HFFc6 (cell line): ENCODE measurements around the gene TJP2. TPM values are rescaled to one million over a fixed set of nuclear protein-coding genes. Genes with fewer than 3 reads are reported as not detected.

Experiments used
- DNase-seq: peaks from one replicate; pipeline ENCODE4 v3.0.0-alpha.2; 2018
- H3K27ac Mint-ChIP-seq: 2 replicates; pipeline ENCODE4 v1.8.0; 2020; ENCODE audit warnings: mild to moderate bottlenecking, mixed read lengths
- H3K27me3 Mint-ChIP-seq: 2 replicates; pipeline ENCODE4 v1.8.0; 2021; ENCODE audit warnings: mild to moderate bottlenecking, moderate library complexity, mixed read lengths; ENCODE audit not compliant: insufficient read depth
- H3K36me3 Mint-ChIP-seq: 2 replicates; pipeline ENCODE4 v1.8.0; 2021; ENCODE audit warnings: low read depth, mixed read lengths
- H3K4me1 Mint-ChIP-seq: 2 replicates; pipeline ENCODE4 v1.8.0; 2020; ENCODE audit warnings: low read depth, mixed read lengths
- H3K4me3 Mint-ChIP-seq: 2 replicates; pipeline ENCODE4 v1.8.0; 2020; ENCODE audit warnings: mild to moderate bottlenecking, moderate library complexity, mixed read lengths
- H3K9me3 Mint-ChIP-seq: 2 replicates; pipeline ENCODE4 v1.8.0; 2020; ENCODE audit warnings: mild to moderate bottlenecking, mixed read lengths
- CTCF ChIP-seq: fragments of 200-600 bp; sonication (generic); IDR thresholded peaks from 2 replicates; pipeline ENCODE4 v1.5.0; 2021; ENCODE audit warnings: antibody characterized with exemption, mild to moderate bottlenecking
- total RNA-seq, 6 experiments: library from RNA; stranded (reverse); fragmentation: NEBNext Ultra II Directional; extraction: Animal tissue kit (Norgen Biotek cat#: 25700); gene quantifications; 2 replicates in 1 of 6; 3 replicates in 5 of 6; pipeline ENCODE4 v1.2.3, GENCODE V29; 2021

The TJP2 gene
- total RNA-seq, 6 experiments from 2014 or later = 25.3 to 50.4 (median 45.4) TPM

DNA sequence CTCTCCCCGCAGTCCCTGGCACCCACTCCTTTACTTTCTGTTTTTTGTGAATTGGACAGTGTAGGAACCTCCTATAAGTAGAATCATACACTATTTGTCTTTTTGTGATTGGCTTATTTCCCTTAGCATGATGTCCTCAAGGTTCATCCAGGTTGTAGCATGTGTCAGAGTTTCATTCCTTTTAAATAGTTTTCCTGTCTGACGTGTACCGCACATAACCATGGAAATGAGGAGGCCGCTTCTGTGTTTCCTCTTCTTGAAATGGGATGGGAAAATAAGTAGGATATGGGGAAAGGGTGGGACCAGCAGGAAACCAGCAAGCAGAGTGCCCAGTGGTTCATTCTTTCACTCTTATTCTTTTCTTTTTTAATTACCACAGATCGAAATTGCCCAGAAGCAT, 78.4 kb downstream of the TJP2 start:
- H3K27ac Mint-ChIP-seq = no peak overlapping the region

GRCh38 chr9:69253057-69253456, 79.0 kb downstream of the TJP2 start:
- Mint-ChIP-seq H3K36me3 (peaks cover 12% of the 10 kb centered on the region; the same call in 1 of the 2 replicates), H3K9me3 (no peaks in the 10 kb centered on the region), H3K27ac (no peak overlapping the region), H3K4me1 (no peaks in the 10 kb centered on the region), H3K4me3 (no peak overlapping the region), H3K27me3 (no peaks in the 10 kb centered on the region)
- no peak for DNase-seq
- TF ChIP-seq CTCF = no peak

More for the DNA sequence above, 78.4 kb downstream of the TJP2 start:
- no peaks in the 10 kb centered on the region for H3K9me3 Mint-ChIP-seq
- no peak for DNase-seq
- no peaks in the 10 kb centered on the region for H3K27me3 Mint-ChIP-seq
- no peaks in the 10 kb centered on the region for H3K4me1 Mint-ChIP-seq
- no peak for TF ChIP-seq CTCF
- H3K4me3 Mint-ChIP-seq = no peak overlapping the region
- H3K36me3 Mint-ChIP-seq = peaks cover 18% of the 10 kb centered on the region

DNA sequence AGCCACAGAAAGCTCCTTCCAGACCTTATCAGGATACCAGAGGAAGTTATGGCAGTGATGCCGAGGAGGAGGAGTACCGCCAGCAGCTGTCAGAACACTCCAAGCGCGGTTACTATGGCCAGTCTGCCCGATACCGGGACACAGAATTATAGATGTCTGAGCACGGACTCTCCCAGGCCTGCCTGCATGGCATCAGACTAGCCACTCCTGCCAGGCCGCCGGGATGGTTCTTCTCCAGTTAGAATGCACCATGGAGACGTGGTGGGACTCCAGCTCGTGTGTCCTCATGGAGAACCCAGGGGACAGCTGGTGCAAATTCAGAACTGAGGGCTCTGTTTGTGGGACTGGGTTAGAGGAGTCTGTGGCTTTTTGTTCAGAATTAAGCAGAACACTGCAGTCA, 80.1 kb downstream of the TJP2 start:
- Mint-ChIP-seq H3K36me3 (peaks cover 5% of the 10 kb centered on the region; the same call in 1 of the 2 replicates), H3K4me3 (no peak overlapping the region), H3K4me1 (no peaks in the 10 kb centered on the region), H3K27ac (no peak overlapping the region), H3K9me3 (no peaks in the 10 kb centered on the region), H3K27me3 (peaks cover 2% of the 10 kb centered on the region; the same call in 1 of the 2 replicates)
- TF ChIP-seq CTCF = no peak
- DNase-seq = no peak

GRCh38 chr9:69255591-69255990, 81.5 kb downstream of the TJP2 start:
- TF ChIP-seq CTCF = no peak
- Mint-ChIP-seq H3K27me3 (peaks cover 4% of the 10 kb centered on the region; the same call in 1 of the 2 replicates), H3K4me3 (no peak overlapping the region), H3K4me1 (no peaks in the 10 kb centered on the region), H3K27ac (no peak overlapping the region), H3K36me3 (peaks cover 5% of the 10 kb centered on the region; the same call in 1 of the 2 replicates), H3K9me3 (no peaks in the 10 kb centered on the region)
- DNase-seq = no peak

- Mint-ChIP-seq H3K9me3 (no peaks in the 10 kb centered on the region), H3K36me3 (no peaks in the 10 kb centered on the region)
These were observed 84.5 kb downstream of the TJP2 start for GRCh38 chr9:69258551-69258950.

More at GRCh38 chr9:69258551-69258950, 84.5 kb downstream of the TJP2 start:
- DNase-seq = no peak
- Mint-ChIP-seq H3K4me3 (no peak overlapping the region), H3K4me1 (no peaks in the 10 kb centered on the region), H3K27me3 (peaks cover 8% of the 10 kb centered on the region; the same call in 1 of the 2 replicates), H3K27ac (no peak overlapping the region)
- no peak for TF ChIP-seq CTCF
